T-helper 1 cell treated with Interleukin-12 subunit alpha and Interleukin-12 subunit beta and Interleukin-4 antibody, amounts not matched to agents 30 μg/mL and 1 μg/mL, for 36 hours (primary cell): ENCODE measurements around the gene ILKAP.

Experiments
- H3K27ac Mint-ChIP-seq: one replicate; pipeline ENCODE4 v1.8.0; 2021; ENCODE audit warnings: mild to moderate bottlenecking, mixed read lengths
- H3K27me3 Mint-ChIP-seq: one replicate; pipeline ENCODE4 v1.8.0; 2021; ENCODE audit warnings: low read depth, mixed read lengths
- H3K36me3 Mint-ChIP-seq: one replicate; pipeline ENCODE4 v1.8.0; 2021; ENCODE audit warnings: low read depth, mixed read lengths
- H3K4me1 Mint-ChIP-seq: one replicate; pipeline ENCODE4 v1.8.0; 2021; ENCODE audit warnings: low read depth, mixed read lengths
- H3K4me3 Mint-ChIP-seq: one replicate; pipeline ENCODE4 v1.8.0; 2021; ENCODE audit warnings: mild to moderate bottlenecking, moderate library complexity, mixed read lengths
- H3K9me3 Mint-ChIP-seq: one replicate; pipeline ENCODE4 v1.8.0; 2021; ENCODE audit warnings: mixed read lengths

Gene ILKAP

GRCh38 chr2:238203094-238203972, at the start of gene ILKAP:
Gene ILKAP (minus strand): TSS chr2:238203695. CDS start chr2:238203553, 142 bp downstream.
- peaks cover 9% of the 10 kb centered on the region for H3K36me3 Mint-ChIP-seq
- H3K4me1 Mint-ChIP-seq: peaks cover 28% of the 10 kb centered on the region
- H3K9me3 Mint-ChIP-seq: no peaks in the 10 kb centered on the region

GRCh38 chr2:238252766-238253630, 49.5 kb upstream of the ILKAP start:
- H3K4me1 Mint-ChIP-seq: no peaks in the 10 kb centered on the region
- H3K36me3 Mint-ChIP-seq: peaks cover 9% of the 10 kb centered on the region
- no peaks in the 10 kb centered on the region for H3K27me3 Mint-ChIP-seq
- H3K27ac Mint-ChIP-seq: no peak overlapping the region
- H3K9me3 Mint-ChIP-seq: no peaks in the 10 kb centered on the region
- no peak overlapping the region for H3K4me3 Mint-ChIP-seq

More at GRCh38 chr2:238203094-238203972, at the start of gene ILKAP:
- peaks cover 4% of the 10 kb centered on the region for H3K27me3 Mint-ChIP-seq
- peak within 1 kb of the TSS; percentile 89 for H3K27ac Mint-ChIP-seq
- H3K4me3 Mint-ChIP-seq: peak within 1 kb of the TSS; percentile 83

DNA sequence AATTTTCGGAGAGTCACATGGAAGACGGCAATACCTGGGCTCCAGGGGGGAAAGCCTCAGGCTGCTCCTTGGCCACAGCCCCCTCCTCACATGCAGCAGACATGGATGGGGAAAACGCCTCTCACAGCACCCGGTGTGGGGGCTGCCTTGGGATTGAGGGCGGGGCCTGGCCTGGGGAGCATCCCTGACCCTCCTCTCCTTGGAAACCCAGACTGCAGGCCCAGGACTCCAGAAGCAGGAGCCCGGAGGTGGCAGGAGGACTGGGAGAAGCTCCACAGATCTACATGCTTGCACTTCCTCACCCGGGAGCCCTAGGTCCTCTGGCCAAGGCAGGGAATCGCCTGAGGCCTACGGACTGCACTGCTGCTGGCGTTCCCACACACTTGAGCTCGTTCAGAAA, 48.5 kb upstream of the ILKAP start:
- H3K36me3 Mint-ChIP-seq: peaks cover 13% of the 10 kb centered on the region
- H3K9me3 Mint-ChIP-seq: no peaks in the 10 kb centered on the region
- no peak overlapping the region for H3K27ac Mint-ChIP-seq
- H3K27me3 Mint-ChIP-seq: no peaks in the 10 kb centered on the region
- no peak overlapping the region for H3K4me3 Mint-ChIP-seq
- no peaks in the 10 kb centered on the region for H3K4me1 Mint-ChIP-seq

DNA sequence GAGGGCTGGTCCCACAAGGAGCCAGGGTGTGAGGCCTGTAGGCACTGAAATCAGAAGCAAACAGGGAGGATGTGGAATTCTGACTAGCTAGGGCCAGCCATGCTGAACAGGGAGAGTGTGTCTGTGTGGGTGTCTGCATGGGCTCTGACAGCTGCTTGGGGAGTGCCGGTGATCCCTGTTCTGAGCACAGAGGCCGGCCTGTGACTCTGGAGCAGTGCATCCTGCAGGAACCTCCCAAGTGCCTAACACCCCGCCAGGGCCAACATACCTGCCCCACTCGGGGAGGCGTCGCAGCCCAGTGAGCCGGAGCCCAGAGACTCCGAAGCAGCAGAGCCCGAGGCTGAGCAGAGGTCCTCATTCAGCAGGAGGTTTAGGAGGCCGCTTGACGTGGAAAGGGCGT, 47.8 kb upstream of the ILKAP start:
- no peak overlapping the region for H3K27ac Mint-ChIP-seq
- no peaks in the 10 kb centered on the region for H3K27me3 Mint-ChIP-seq
- H3K36me3 Mint-ChIP-seq: peaks cover 14% of the 10 kb centered on the region
- H3K9me3 Mint-ChIP-seq: no peaks in the 10 kb centered on the region
- no peak overlapping the region for H3K4me3 Mint-ChIP-seq
- no peaks in the 10 kb centered on the region for H3K4me1 Mint-ChIP-seq

DNA sequence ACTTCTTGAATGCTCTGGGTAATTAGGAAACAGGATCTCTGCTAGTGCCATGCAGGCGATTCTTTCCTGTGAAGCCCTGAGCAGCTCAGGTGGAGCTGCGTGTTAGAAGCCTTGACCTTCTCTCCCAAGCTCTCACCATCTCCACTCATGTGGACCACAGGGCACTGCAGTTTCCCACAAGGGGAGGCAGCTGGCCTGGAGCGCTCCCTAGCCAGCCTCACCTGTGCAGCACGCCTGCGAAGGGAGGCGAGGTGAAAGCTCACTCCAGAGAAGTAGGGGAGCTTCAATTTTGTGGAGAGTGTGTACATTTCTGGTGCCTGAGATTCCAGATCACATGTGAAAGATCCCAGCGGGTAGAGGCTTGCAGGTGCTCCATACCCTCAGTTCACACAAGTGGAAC, 47.4 kb upstream of the ILKAP start:
- H3K36me3 Mint-ChIP-seq: peaks cover 17% of the 10 kb centered on the region
- no peaks in the 10 kb centered on the region for H3K9me3 Mint-ChIP-seq
- H3K4me1 Mint-ChIP-seq: no peaks in the 10 kb centered on the region
- no peaks in the 10 kb centered on the region for H3K27me3 Mint-ChIP-seq
- no peak overlapping the region for H3K27ac Mint-ChIP-seq
- no peak overlapping the region for H3K4me3 Mint-ChIP-seq

DNA sequence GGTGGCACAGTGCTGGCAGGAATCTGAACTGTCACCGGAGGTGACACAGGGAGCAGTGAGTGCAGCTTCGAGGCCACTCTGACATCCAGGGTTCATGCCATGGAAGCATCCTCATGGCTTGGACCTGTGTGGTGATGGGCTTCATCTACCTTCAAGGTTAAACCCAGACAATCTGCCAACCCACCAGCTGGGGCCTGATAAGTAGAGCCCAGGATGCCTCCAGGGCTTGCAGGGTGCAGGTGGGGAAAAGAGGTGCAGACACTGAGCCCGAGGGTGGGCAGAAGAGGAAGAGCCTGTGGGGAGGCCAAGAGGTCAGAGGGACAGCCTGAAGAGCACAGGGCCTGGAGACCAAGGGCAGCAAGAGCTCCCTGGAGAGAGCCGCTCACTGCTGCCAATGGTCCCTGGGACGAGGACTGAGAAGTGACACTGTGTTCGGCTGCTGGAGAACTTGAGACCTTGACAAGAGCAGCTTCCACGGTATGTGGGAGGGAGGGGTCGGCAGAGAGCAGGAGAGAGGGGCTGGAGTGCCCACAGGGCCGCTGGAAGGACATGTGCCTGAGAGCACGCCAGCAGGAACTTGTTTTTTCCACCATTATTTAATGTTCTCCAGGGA, 44.5 kb upstream of the ILKAP start:
- H3K36me3 Mint-ChIP-seq: peaks cover 12% of the 10 kb centered on the region
- no peaks in the 10 kb centered on the region for H3K27me3 Mint-ChIP-seq
- H3K4me1 Mint-ChIP-seq: no peaks in the 10 kb centered on the region
- no peak overlapping the region for H3K27ac Mint-ChIP-seq
- H3K9me3 Mint-ChIP-seq: no peaks in the 10 kb centered on the region
- no peak overlapping the region for H3K4me3 Mint-ChIP-seq

DNA sequence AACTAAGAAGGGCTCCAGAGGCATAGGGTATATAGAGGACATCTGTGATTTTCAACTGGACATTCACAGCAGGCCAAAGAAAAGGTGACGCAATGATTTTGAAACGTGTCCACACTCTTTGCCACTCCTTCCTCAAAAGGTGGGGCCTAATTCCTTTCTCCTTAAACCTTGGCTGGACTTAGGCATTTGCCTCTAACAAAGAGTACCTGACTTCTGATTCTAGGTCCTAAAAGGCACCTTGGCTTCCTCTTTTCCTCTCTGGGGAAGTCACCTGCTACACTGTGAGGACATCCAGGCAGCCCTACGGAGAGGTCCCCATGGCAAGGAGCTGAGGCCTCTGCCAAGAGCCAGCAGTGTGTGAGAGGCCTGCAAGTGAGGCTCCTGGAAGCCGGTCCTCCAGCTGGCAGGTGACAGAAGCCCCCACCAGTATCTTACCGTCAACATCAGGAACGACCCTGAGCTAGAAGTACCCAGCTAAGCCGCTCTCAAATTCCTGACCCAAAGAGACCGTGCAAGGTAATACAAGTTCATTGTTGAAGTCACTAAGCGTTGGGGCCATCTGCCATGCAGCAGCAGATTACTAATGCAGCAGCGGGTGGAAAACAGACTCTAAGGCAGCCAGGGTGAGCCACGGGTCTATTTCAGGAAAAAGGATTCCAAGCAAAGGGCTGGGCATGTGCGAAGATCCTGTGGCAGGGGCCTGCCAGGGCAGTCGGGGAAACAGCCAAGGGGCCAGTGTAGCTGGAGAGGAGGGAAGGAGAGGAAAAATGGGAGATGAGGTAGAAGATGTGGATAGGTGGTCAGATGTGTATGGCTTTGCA, 43.7 kb upstream of the ILKAP start:
- Mint-ChIP-seq H3K27me3 (peaks cover 3% of the 10 kb centered on the region), H3K4me3 (no peak overlapping the region), H3K27ac (no peak overlapping the region), H3K9me3 (no peaks in the 10 kb centered on the region), H3K4me1 (no peaks in the 10 kb centered on the region), H3K36me3 (peaks cover 12% of the 10 kb centered on the region)

DNA sequence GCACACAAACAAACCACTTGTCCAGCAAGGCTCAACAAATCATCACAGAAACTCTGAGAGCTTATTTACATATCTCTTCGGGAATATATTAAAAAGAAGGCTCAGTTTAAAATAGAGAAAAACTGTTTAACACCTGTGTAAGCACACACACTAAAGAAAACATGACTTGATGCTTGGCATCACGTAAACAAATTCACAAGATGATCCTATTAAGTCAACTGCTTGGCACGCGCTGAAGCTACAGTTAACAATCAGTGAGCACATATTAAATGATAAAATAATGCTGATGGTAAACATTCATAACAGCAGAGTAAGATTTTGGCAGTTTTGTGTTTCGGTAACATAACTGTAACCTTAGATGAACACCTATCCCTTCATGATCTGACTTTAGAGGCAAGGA, 40.7 kb upstream of the ILKAP start:
- Mint-ChIP-seq H3K27me3 (peaks cover 19% of the 10 kb centered on the region), H3K36me3 (peaks cover 8% of the 10 kb centered on the region), H3K4me1 (peaks cover 2% of the 10 kb centered on the region), H3K9me3 (no peaks in the 10 kb centered on the region), H3K4me3 (no peak overlapping the region), H3K27ac (no peak overlapping the region)

DNA sequence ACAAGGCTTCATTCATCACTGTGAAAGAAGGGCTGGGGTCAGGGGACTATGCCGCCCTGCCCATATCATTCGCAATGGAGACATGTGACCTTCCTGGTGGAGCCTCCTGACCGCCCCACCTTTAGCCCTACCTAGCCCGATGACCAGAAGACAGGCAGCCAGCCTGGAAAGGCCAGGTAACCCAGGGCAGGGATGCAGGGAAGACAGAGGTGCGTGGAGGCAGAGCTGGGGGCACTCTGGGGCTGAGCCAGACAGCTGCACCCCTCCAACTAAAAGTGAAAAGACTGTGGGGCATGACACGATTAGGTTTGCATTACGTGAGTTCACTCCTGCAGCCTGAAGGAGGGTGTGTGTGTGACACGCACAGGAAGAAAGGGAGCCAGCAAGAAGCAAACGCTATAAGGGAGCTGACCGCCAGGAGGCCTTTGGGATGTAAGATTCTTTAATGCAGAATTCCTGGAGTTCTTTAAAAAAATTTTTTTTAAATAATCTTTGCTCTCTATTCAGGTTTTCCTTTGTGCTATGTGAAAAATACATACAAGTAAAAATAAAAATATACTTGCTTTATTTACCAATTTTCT, 40.1 kb upstream of the ILKAP start:
- Mint-ChIP-seq H3K27ac (no peak overlapping the region), H3K4me3 (no peak overlapping the region), H3K27me3 (peaks cover 19% of the 10 kb centered on the region), H3K36me3 (peaks cover 8% of the 10 kb centered on the region), H3K9me3 (no peaks in the 10 kb centered on the region), H3K4me1 (peaks cover 2% of the 10 kb centered on the region)

DNA sequence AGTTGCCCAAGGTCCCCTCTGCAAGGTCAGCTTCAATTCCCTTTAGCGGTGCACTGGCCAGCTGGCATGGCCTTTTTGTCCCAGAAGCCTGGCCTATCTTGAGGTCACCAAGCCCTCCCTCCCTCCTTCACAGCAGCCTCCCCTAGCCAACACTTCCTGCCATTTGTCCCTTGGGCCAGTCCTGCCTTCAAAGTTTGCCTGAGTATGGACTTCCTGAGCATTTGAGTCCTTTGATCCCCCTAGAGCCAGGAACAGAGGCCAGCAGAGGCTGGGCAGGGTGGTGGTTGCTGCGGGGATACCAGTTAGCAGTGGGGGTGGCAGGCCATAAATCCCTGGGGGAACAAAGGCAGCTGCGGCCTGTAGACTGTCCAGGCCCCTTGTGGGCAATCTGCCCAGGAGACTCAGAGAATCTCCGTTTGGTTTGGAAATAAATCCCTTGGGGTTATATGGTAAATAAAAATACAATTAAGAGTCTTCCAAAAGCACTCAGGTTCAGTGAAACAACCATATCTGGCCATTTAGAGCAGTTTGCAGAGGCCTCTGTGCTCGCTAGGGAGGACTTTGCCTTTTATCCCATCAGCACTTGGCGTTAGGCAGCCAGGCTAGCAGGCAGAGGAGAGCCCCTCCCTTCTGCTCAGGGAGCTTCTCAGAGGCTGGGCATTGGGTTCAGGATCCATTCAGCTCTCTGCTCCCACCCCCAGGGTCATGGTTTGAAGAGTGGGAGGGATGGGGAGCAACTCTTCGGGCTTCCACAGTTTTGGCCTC, 39.4 kb upstream of the ILKAP start:
- Mint-ChIP-seq H3K27me3 (peaks cover 26% of the 10 kb centered on the region), H3K36me3 (peaks cover 8% of the 10 kb centered on the region), H3K27ac (no peak overlapping the region), H3K9me3 (no peaks in the 10 kb centered on the region), H3K4me1 (peaks cover 2% of the 10 kb centered on the region), H3K4me3 (no peak overlapping the region)

- Mint-ChIP-seq H3K27me3 (peaks cover 34% of the 10 kb centered on the region), H3K9me3 (no peaks in the 10 kb centered on the region), H3K27ac (no peak overlapping the region), H3K4me3 (peak overlapping the region; percentile 41), H3K36me3 (peaks cover 4% of the 10 kb centered on the region), H3K4me1 (peaks cover 2% of the 10 kb centered on the region)
Measured at GRCh38 chr2:238241970-238242369, 38.5 kb upstream of the ILKAP start.

DNA sequence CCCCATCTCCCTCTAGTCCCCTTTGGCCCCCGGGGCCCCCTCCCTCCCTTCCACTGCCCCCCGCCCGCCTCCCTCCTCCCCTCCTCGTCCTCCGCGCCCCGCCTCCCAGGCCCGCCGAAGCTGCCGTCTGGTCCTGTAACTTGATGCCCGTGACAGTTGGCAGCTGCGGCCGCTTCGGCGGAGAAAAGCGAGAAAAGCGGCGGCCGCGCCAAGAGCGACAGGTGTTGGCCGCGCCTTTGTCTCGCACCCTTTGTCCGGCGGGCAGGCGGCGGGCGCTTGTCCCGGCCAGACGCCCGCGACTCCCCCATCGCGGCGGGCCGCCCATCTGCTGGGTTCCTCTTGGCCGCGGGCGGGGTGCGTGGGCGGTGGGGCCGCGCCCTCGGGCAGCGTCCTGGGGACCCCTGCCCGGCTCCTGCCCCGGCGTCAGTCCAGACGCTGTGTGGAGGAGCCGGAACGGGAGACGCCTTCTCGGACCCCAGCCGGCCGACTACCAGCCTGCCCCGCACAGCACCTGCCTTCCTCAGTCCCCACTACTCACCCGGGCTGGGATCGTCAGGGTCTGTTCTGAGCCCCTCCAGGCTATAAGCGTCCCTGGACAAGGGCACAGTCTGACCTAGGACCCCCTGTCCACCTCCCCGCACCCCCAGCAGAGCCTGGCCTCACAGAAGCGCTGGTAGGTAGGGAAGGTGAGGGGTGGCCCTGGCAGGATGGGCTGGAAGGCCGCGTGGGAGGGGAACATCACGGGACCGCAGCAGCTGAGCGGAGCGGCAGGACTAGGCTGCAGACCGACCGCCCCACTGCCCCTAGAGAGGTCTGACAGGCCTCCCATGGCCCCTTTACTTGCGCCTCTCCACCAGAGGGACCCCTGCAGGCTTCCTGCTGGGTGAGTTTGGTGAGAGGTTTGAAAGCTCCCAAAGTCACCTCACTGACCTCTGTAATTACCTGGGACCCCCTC, 37.5 kb upstream of the ILKAP start:
- peaks cover 2% of the 10 kb centered on the region for H3K4me1 Mint-ChIP-seq
- H3K4me3 Mint-ChIP-seq: peak overlapping the region; percentile 41

More for the DNA sequence above, 37.5 kb upstream of the ILKAP start:
- Mint-ChIP-seq H3K27ac (no peak overlapping the region), H3K27me3 (peaks cover 43% of the 10 kb centered on the region), H3K9me3 (no peaks in the 10 kb centered on the region), H3K36me3 (peaks cover under 1% of the 10 kb centered on the region)
